GM18861 (cell line): ENCODE measurements around the gene STOX2.

Source experiments
- ATAC-seq: cut with Tn5 transposase; IDR thresholded peaks from one replicate; pipeline ENCODE4 v1.9.1; 2021; ENCODE audit not compliant: unreplicated experiment

STOX2 gene

GRCh38 chr4:184064877-184065276 is 159.8 kb downstream of the STOX2 start:
- no peak for ATAC-seq

DNA sequence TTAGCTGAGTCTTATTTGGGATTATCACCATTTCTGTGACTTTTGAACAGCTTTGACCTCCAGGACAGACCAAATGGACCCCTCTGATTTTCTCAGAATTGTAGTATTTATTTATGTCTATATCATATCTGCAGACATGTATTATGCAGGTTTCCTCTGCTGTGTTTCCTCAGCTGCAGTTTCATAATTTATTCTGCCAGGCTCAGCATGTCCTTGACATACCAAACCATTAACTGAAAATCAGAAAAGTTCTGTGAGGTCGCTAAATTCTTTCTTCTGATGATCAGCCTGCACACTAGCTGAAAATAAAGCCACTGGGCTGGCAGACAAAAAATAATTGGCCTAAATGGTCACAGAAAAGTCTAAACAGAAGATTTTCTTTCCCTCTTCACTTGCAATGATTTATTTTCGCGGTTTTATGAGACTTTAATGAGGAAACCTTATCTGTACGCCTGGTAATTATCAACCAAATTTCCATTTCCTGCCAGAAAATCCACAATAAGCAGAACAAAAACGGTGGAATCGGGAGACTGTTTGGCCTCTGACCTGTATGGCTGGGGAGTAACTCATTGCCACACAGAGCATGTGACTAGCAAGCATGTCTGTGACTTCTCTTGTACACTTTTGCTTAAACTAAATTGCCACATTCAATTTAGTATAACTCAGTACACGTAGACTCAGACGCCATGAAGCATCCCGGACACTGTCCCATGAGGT is 161.6 kb downstream of the STOX2 start:
- ATAC-seq = no peak

GRCh38 chr4:184067931-184068554 is 162.9 kb downstream of the STOX2 start:
- no peak for ATAC-seq
